ENCODE results near the gene PHF21B. TPM values are rescaled to one million over a fixed set of nuclear protein-coding genes. Genes with fewer than 3 reads are reported as not detected.
A peak's percentile ranks its signal among the peaks of the same experiment; 100 is the strongest.
"Not testable (repeated sequence)": the region's sequence is repeated elsewhere in the genome, so short reads cannot be mapped to it uniquely, and the experiment has no call there.

PHF21B gene
- not detected for total RNA-seq

DNA sequence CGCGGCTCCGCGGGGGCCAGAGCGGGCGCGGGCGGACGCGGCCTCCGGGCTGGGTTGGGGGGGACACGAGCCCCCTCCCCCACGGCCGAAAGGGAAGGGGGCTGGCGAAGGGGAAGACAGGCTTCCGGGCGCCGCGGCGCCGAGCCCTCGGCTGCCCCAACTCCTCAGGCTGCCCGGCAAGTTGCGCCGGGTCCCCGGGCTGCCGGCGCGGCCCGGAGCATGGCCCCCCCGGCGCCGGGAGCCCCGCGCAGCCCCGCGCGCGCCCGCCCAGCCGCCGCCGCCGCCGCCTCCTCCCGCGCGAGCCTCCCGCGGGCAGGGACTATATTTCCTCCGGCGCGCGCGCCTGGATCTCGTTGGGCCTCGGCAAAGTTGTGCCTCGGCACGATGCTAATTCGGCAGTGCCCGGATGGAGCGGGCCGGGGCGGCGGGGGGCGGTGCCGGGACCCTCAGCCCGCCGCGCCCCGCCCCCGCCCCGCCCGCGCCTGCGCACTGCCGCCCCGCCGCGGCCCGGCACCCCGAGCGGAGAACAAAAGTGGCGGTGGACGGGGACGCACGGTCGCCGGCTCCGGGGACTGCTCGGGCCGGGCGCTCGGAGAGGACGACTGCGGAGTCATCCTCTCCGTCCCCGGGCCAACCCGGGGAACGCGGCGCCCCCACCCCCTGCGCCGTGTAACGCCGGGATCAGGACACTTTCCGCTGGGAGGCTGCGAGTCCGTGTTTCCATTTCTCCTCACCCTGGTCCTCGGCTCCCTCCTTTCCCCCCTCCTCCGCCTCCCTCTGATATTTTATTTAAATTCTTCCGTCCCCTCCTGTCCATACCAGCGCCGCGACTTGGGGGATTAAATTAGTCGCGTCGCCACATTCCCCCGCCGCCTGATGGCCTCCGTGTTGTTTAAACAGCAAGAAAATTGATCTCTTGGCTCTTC, at the start of gene PHF21B:
Gene PHF21B (minus strand): TSS at position 400 of the 926 bp plus-strand sequence. CDS start 456 bp downstream, outside the sequence.
- peak within 1 kb of the TSS; percentile 80 for H3K4me3 Mint-ChIP-seq
- CTCF ChIA-PET, result no interaction called here
- H3K36me3 Mint-ChIP-seq (ENCODE audit: low read depth), result no peaks in the 10 kb centered on the region
- intact Hi-C loops (cut with micrococcal nuclease), result loop anchor here (1.0 kb wide), 1 partner anchor 86 kb away; no protein-coding TSS in a partner anchor
- DNase-seq, result peak; percentile 13
- no peaks in the 10 kb centered on the region for H3K9me3 Mint-ChIP-seq
- no peak within 1 kb of the TSS for H3K27ac Mint-ChIP-seq
- H3K4me1 Mint-ChIP-seq (ENCODE audit: low read depth), result peaks cover 15% of the 10 kb centered on the region
- H3K27me3 Mint-ChIP-seq (ENCODE audit: low read depth), result peaks cover 56% of the 10 kb centered on the region

DNA sequence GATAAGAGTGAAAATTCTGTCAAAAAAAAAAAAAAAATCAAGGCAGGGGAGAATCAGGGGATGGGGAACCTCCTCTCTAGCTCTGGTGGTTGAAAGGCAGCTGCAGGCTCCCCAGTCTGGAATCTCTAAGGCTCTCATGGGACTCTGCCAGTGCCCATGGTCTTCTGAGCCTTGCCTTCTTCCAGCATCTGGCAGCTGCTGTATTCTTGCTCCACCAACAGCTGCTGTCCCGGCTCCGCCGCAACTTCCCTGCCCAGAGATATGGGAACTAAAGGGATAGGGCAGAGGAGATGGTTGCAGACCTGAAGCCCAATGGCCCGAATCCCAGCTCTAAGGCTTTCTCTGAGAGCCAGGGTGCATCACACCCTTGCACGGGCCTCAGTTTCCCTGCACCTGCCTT, 49.5 kb upstream of the PHF21B start:
- CTCF ChIA-PET, result interaction anchor here (0.7 kb wide), 1 partner anchor 181 kb away, joined by 3 read pairs; no protein-coding TSS in a partner anchor
- no peak for DNase-seq
- Mint-ChIP-seq H3K36me3 (ENCODE audit: low read depth) (no peaks in the 10 kb centered on the region), H3K4me3 (no peak overlapping the region), H3K27ac (no peak overlapping the region), H3K27me3 (ENCODE audit: low read depth) (peaks cover 3% of the 10 kb centered on the region), H3K9me3 (no peaks in the 10 kb centered on the region), H3K4me1 (ENCODE audit: low read depth) (peaks cover 14% of the 10 kb centered on the region)
- intact Hi-C loops (cut with micrococcal nuclease), result no loop called here

DNA sequence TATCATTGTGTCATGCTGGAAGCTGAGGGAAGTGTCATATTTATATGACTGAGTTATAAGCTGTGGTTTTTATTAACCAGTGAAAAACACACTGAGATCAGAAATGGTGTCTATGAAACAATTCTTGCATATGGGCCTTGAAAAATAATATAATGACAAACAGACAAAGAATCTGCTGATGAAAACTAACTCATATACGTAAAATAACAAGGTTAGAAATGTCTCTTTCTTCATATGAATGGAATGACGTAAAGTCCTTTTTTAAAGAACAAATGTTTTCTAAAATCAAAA, 48.8 kb upstream of the PHF21B start:
- Mint-ChIP-seq H3K36me3 (ENCODE audit: low read depth) (no peaks in the 10 kb centered on the region), H3K4me1 (ENCODE audit: low read depth) (peaks cover 10% of the 10 kb centered on the region), H3K27ac (peak overlapping the region; percentile 70), H3K4me3 (no peak overlapping the region), H3K27me3 (ENCODE audit: low read depth) (peaks cover 2% of the 10 kb centered on the region), H3K9me3 (no peaks in the 10 kb centered on the region)
- intact Hi-C loops (cut with micrococcal nuclease), result no loop called here
- CTCF ChIA-PET, result interaction anchor here (0.7 kb wide), 1 partner anchor 180 kb away, joined by 3 read pairs; no protein-coding TSS in a partner anchor
- no peak for DNase-seq

DNA sequence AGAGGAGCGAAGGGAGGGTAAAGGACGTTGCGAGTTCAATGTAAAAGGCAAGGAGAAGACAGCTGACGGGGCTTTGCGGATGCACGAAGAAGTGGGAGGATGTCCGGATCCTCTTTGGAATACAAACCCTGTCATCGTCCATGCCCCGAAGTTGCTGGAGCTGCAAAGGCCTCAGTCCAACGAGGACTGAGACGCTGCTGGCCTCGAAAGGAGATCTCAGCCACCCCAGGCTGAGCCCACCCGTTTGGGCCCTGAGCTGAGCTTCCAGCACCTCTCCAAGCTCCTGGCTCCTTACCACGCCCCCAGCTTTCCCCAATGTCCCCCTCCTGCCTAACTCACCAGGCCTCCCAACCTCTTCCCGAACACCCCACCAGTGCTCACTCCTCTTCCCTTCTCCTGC, 46.1 kb upstream of the PHF21B start:
- no peak for DNase-seq
- CTCF ChIA-PET, result no interaction called here
- Mint-ChIP-seq H3K27me3 (ENCODE audit: low read depth) (peaks cover 7% of the 10 kb centered on the region), H3K9me3 (no peaks in the 10 kb centered on the region), H3K4me1 (ENCODE audit: low read depth) (peaks cover 10% of the 10 kb centered on the region), H3K27ac (no peak overlapping the region), H3K36me3 (ENCODE audit: low read depth) (no peaks in the 10 kb centered on the region), H3K4me3 (no peak overlapping the region)
- intact Hi-C loops (cut with micrococcal nuclease), result no loop called here

DNA sequence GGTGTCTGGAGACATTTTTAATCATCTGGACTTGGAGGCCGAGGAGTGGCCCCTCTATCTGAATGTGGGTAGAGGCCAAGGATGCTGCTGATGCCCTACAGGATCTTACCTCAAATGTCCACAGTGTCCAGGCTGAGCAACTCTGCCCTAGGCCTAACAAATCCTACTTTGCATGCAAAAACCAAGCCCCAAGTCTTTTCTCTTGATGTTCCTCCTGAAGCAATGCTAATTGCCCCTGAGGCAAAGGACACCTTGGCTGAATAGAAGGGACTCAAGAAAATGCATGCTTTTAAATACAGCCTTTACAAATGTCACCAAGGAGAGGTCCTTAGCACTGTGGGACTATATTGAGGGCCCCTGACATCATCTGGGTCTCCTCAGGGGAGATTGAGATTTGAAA, 43.8 kb upstream of the PHF21B start:
- Mint-ChIP-seq H3K27ac (no peak overlapping the region), H3K27me3 (ENCODE audit: low read depth) (peaks cover 18% of the 10 kb centered on the region), H3K4me1 (ENCODE audit: low read depth) (peaks cover 7% of the 10 kb centered on the region), H3K4me3 (no peak overlapping the region), H3K9me3 (no peaks in the 10 kb centered on the region), H3K36me3 (ENCODE audit: low read depth) (no peaks in the 10 kb centered on the region)
- intact Hi-C loops (cut with micrococcal nuclease), result no loop called here
- CTCF ChIA-PET, result no interaction called here
- no peak for DNase-seq

DNA sequence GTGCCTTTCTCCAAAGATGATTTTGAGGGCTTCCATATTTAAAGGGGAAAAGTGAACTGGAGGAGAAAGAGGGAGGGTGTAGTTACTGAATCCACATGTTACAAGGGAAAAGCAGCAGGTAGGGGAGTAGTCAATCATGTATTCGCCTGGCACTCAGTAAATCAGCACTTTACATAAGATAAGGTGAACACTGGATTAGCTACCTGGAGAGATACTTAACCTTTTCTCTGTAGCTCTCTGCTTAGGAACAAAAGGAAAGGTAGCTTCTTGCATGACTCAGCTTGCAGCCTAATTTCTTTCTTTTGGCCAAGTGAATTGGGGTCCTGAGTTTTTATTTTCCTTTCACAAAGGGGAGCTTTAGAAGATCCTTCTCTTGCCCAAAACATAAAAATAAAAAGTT, 43.3 kb upstream of the PHF21B start:
- Mint-ChIP-seq H3K27me3 (ENCODE audit: low read depth) (peaks cover 22% of the 10 kb centered on the region), H3K4me1 (ENCODE audit: low read depth) (peaks cover 3% of the 10 kb centered on the region), H3K27ac (no peak overlapping the region), H3K4me3 (no peak overlapping the region), H3K9me3 (no peaks in the 10 kb centered on the region), H3K36me3 (ENCODE audit: low read depth) (no peaks in the 10 kb centered on the region)
- CTCF ChIA-PET, result no interaction called here
- no peak for DNase-seq
- intact Hi-C loops (cut with micrococcal nuclease), result no loop called here

DNA sequence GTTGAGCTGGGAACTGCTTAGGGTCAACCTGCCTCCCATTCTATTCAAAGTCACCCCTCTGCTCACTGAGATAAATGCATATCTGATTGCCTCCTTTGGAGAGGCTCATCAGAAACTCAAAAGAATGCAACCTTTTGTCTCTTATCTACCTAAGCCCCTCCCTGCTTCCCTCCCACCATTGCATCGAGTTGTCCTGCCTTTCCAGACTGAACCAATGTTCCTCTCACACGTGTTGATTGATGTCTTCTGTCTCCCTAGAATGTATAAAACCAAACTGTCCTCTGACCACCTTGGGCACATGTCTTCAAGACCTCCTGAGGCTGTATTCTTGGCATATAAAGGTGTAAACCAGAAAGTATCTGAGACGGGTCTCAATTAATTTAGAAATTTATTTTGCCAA, 42.9 kb upstream of the PHF21B start:
- H3K4me3 Mint-ChIP-seq; H3K4me1 Mint-ChIP-seq (ENCODE audit: low read depth); intact Hi-C loops (cut with micrococcal nuclease); CTCF ChIA-PET; H3K27ac Mint-ChIP-seq; DNase-seq; H3K36me3 Mint-ChIP-seq (ENCODE audit: low read depth); H3K9me3 Mint-ChIP-seq: not testable (repeated sequence)
- H3K27me3 Mint-ChIP-seq (ENCODE audit: low read depth), result peaks cover 22% of the 10 kb centered on the region

DNA sequence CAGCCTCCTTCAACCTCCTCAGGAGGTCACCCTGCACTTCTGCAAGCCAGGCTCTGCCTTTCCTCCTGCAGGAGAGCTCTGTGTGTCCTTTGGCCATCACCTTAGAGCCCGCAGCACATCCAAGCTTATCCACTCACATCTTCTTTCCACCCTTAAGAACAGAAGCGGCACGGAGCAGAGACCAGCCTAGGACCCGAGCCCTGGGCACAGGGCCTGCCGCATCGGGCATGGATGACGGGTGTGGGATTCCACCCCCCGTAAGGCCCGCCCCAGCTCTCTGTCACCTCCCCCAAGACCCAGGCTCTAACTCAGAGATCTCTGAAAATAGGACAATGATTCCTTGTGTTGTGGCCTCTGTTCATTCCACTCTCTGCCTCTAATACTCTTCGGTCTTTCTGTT, 42.1 kb upstream of the PHF21B start:
- CTCF ChIA-PET, result no interaction called here
- Mint-ChIP-seq H3K36me3 (ENCODE audit: low read depth) (no peaks in the 10 kb centered on the region), H3K4me3 (no peak overlapping the region), H3K27me3 (ENCODE audit: low read depth) (peaks cover 22% of the 10 kb centered on the region), H3K4me1 (ENCODE audit: low read depth) (no peaks in the 10 kb centered on the region), H3K9me3 (peaks cover under 1% of the 10 kb centered on the region), H3K27ac (no peak overlapping the region)
- intact Hi-C loops (cut with micrococcal nuclease), result no loop called here
- DNase-seq, result no peak

DNA sequence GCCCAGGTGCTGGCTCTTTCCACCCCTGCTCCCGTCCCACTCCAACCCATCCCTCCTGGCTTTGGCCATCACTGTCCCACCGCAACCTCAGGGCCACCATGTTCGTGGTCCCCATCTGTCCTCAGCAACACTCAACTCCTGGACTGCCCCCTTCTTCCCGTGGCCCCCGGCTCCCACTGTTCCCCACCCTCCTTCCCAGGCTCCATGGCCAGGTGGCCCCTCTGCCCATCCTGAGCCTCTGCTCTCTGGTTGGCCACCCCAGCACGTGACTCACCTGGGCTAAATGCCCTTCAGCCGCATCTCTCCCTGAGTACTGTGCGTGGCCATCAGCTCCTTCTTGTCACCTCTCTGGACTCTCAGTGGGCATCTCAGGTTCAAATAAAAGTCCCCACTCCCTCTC, 41.6 kb upstream of the PHF21B start:
- no peaks in the 10 kb centered on the region for H3K4me1 Mint-ChIP-seq (ENCODE audit: low read depth)

DNA sequence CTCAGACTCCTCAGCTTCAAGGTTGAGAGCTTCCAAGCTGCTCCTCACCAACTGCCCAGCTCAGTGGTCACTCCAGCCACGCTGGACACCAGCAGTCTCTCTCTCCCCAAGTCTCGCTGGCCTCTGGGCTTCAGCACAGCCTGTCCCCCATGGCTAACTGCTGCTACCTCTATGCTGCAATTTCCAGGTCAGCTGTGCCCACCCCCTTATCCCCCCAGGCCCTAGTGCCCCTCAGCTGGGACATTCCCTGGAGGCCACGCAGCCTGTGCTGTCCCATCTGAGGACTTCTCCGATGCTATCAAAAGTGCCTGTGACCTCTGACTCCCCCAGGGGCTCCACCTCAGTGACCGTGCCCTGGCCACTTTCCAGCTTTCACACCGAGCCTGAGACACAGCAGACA, 37.5 kb upstream of the PHF21B start:
- intact Hi-C loops (cut with micrococcal nuclease), result no loop called here
- no peak for DNase-seq
- Mint-ChIP-seq H3K9me3 (peaks cover 4% of the 10 kb centered on the region), H3K27me3 (ENCODE audit: low read depth) (peaks cover 38% of the 10 kb centered on the region), H3K4me3 (no peak overlapping the region), H3K27ac (no peak overlapping the region), H3K36me3 (ENCODE audit: low read depth) (no peaks in the 10 kb centered on the region), H3K4me1 (ENCODE audit: low read depth) (no peaks in the 10 kb centered on the region)
- CTCF ChIA-PET, result no interaction called here

More for the DNA sequence above, 41.6 kb upstream of the PHF21B start:
- no peak for DNase-seq
- Mint-ChIP-seq H3K36me3 (ENCODE audit: low read depth) (no peaks in the 10 kb centered on the region), H3K4me3 (no peak overlapping the region), H3K9me3 (peaks cover 4% of the 10 kb centered on the region), H3K27ac (no peak overlapping the region), H3K27me3 (ENCODE audit: low read depth) (peaks cover 26% of the 10 kb centered on the region)
- CTCF ChIA-PET, result no interaction called here
- intact Hi-C loops (cut with micrococcal nuclease), result no loop called here

DNA sequence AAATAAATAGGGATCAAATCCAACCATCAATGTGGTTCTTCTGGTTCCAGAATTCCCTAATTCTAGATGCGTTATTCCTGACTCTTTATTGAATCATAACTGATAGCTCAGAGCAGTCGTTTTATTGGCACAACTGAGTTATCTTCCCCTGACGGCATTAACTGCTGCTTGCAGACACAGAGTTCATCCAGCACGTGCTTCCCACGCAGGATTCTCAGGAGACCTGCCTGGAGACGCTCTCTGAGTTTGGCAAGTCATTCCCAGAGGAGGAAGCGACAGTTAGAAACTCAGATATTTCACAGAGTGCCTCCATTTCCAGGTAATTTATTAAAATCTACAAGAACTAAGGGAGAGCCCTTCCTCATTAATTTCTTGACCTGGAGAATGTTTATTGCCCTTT, 35.4 kb upstream of the PHF21B start:
- DNase-seq, result no peak
- Mint-ChIP-seq H3K9me3 (peaks cover 4% of the 10 kb centered on the region), H3K36me3 (ENCODE audit: low read depth) (no peaks in the 10 kb centered on the region), H3K4me3 (no peak overlapping the region), H3K4me1 (ENCODE audit: low read depth) (no peaks in the 10 kb centered on the region), H3K27me3 (ENCODE audit: low read depth) (peaks cover 33% of the 10 kb centered on the region), H3K27ac (no peak overlapping the region)
- CTCF ChIA-PET, result no interaction called here
- intact Hi-C loops (cut with micrococcal nuclease), result no loop called here

DNA sequence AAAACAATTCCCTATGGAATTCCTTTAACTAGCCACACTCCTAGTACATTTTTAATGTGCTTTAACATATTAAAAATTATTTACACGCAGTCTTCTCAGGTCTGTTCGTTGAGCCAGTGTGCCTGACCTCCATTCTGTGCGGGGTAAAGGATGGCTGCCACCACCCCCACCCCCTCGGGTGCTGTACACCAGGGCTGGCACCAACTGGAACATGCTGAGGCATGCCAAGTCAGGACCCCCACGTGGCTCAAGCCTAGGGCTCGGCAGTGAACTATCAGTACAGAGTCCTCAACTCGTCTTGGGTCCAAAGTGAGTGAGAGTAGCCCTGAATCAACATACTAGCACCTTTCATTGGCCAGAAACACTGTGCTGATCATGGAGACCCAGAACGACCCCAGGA, 32.5 kb upstream of the PHF21B start:
- Mint-ChIP-seq H3K4me1 (ENCODE audit: low read depth) (no peaks in the 10 kb centered on the region), H3K27ac (no peak overlapping the region), H3K4me3 (no peak overlapping the region), H3K36me3 (ENCODE audit: low read depth) (no peaks in the 10 kb centered on the region), H3K27me3 (ENCODE audit: low read depth) (peaks cover 24% of the 10 kb centered on the region), H3K9me3 (peaks cover 6% of the 10 kb centered on the region)
- intact Hi-C loops (cut with micrococcal nuclease), result no loop called here
- CTCF ChIA-PET, result no interaction called here
- no peak for DNase-seq

DNA sequence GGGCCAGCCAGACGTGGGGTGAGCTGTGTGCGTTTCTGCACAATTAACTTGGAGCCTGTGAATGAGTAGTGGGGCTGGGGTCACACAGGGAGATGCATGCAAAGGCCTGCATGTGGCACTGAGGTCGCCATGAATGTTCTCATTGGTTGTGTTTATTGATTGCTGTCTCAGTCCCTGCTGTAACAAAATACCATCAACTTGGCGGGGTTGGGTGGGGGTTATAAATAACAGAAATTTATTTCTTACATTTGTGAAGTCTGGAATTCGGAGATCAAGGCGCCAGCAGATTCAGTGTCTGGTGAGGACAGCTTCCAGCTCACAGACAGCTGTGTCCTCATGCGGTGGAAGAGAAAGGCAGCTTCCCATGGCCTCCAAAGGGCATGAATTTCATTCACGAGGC, 29.3 kb upstream of the PHF21B start:
- Mint-ChIP-seq H3K27me3 (ENCODE audit: low read depth) (peaks cover 16% of the 10 kb centered on the region), H3K9me3 (peaks cover 2% of the 10 kb centered on the region), H3K4me1 (ENCODE audit: low read depth) (no peaks in the 10 kb centered on the region), H3K27ac (no peak overlapping the region), H3K36me3 (ENCODE audit: low read depth) (no peaks in the 10 kb centered on the region), H3K4me3 (no peak overlapping the region)
- DNase-seq, result no peak
- intact Hi-C loops (cut with micrococcal nuclease), result no loop called here
- CTCF ChIA-PET, result no interaction called here

All from activated naive CD4-positive, alpha-beta T cell treated with anti-CD3 and anti-CD28 coated beads for 36 hours (primary cell).